PC-3 (cell line): Measurements from ENCODE around the gene PSMD5. TPM values are rescaled to one million over a fixed set of nuclear protein-coding genes. Genes with fewer than 3 reads are reported as not detected.

Experiments
- ATAC-seq: fragments of 200-7000 bp; cut with Tn5 transposase; 2 replicates; pipeline ENCODE4 v1.9.1; 2020; ENCODE audit warnings: mild to moderate bottlenecking, moderate library complexity
- BruUV-seq: library from RNA; stranded (reverse); fragments of 400-500 nt; replicated peaks from 2 replicates; lab custom pipeline; 2021; lab: Mats Ljungman, UMichigan
- CTCF ChIA-PET: fragments of 300-600 bp; sonication (Branson Sonifier 250); formaldehyde crosslinking; loops from one replicate; lab custom pipeline; 2022; ENCODE audit warnings: antibody characterized with exemption; lab: Charles Lee
- POLR2A ChIA-PET: fragments of 300-600 bp; sonication (Branson Sonifier 250); formaldehyde crosslinking; loops from one replicate; lab custom pipeline; 2022; ENCODE audit warnings: antibody characterized with exemption; ENCODE audit not compliant: unreplicated experiment; lab: Charles Lee
- DNase-seq: peaks from one replicate; pipeline ENCODE4 v3.0.0-alpha.2; 2015
- H2AFZ ChIP-seq: fragments of 300-600 bp; sonication (generic); 2 replicates; pipeline ENCODE4 v1.6.0; 2016; ENCODE audit warnings: antibody characterized with exemption, low read length
- H3F3A ChIP-seq: fragments of 300-600 bp; sonication (generic); one replicate; pipeline ENCODE4 v1.6.0; 2017; ENCODE audit warnings: antibody characterized with exemption, low read length, control low read depth, mild to moderate bottlenecking; ENCODE audit not compliant: unreplicated experiment
- H3K27ac ChIP-seq: fragments of 300-600 bp; sonication (generic); 2 replicates; pipeline ENCODE4 v1.5.1; 2016; ENCODE audit warnings: mild to moderate bottlenecking, low read length
- H3K27me3 ChIP-seq: fragments of 300-600 bp; sonication (generic); 2 replicates; pipeline ENCODE4 v1.6.1; 2016; ENCODE audit warnings: low read length, mixed read lengths
- H3K36me3 ChIP-seq: fragments of 300-600 bp; sonication (generic); 2 replicates; pipeline ENCODE4 v1.6.1; 2016; ENCODE audit warnings: low read depth, mixed run types, low read length, mixed read lengths
- H3K4me1 ChIP-seq: fragments of 300-600 bp; sonication (generic); 2 replicates; pipeline ENCODE4 v1.5.1; 2016; ENCODE audit warnings: low read length; ENCODE audit not compliant: insufficient read depth
- H3K4me2 ChIP-seq: fragments of 300-600 bp; sonication (generic); 2 replicates; pipeline ENCODE4 v1.6.0; 2016; ENCODE audit warnings: low read length
- H3K4me3 ChIP-seq: fragments of 300-600 bp; sonication (generic); 2 replicates; pipeline ENCODE4 v1.5.1; 2016; ENCODE audit warnings: mild to moderate bottlenecking, low read length, mixed read lengths
- H3K79me2 ChIP-seq: fragments of 300-600 bp; sonication (generic); 2 replicates; pipeline ENCODE4 v1.6.1; 2017; ENCODE audit warnings: low read length, mixed read lengths
- H3K9ac ChIP-seq: fragments of 300-600 bp; sonication (generic); 2 replicates; pipeline ENCODE4 v1.6.0; 2016; ENCODE audit warnings: mild to moderate bottlenecking, low read length
- H3K9me2 ChIP-seq: fragments of 300-600 bp; sonication (generic); replicated peaks from 2 replicates; pipeline ENCODE4 v1.6.1; 2016; ENCODE audit warnings: mixed run types, low read length, mixed read lengths
- H3K9me3 ChIP-seq: fragments of 300-600 bp; sonication (generic); 2 replicates; pipeline ENCODE4 v1.6.1; 2016; ENCODE audit warnings: low read length, mixed read lengths
- H4K20me1 ChIP-seq: fragments of 300-600 bp; sonication (generic); 2 replicates; pipeline ENCODE4 v1.6.1; 2016; ENCODE audit warnings: low read length, mixed read lengths
- CTCF ChIP-seq: fragments of 300-600 bp; sonication (generic); conservative IDR thresholded peaks from 2 replicates; pipeline ENCODE4 v1.5.1; 2017; ENCODE audit warnings: antibody characterized with exemption, low read depth, mild to moderate bottlenecking, low read length
- EZH2 ChIP-seq: fragments of 300-600 bp; sonication (generic); IDR thresholded peaks from one replicate; pipeline ENCODE4 v1.6.1; 2017; ENCODE audit warnings: antibody characterized with exemption, mild to moderate bottlenecking, low read length; ENCODE audit not compliant: unreplicated experiment
- EZH2phosphoT487 ChIP-seq: fragments of 300-600 bp; sonication (generic); IDR thresholded peaks from 2 replicates; pipeline ENCODE4 v1.6.1; 2018; ENCODE audit warnings: mild to moderate bottlenecking, antibody characterized with exemption, low read length, borderline replicate concordance
- intact Hi-C: fragments of 100-400 bp; cut with micrococcal nuclease; formaldehyde crosslinking; loops from 2 replicates; pipeline ENCODE4 v1.9.0; 2023
- total RNA-seq: library from RNA; depleted of rRNA; stranded (reverse); fragments of >200 nt; gene quantifications from 2 replicates; pipeline ENCODE4 v1.2.3, GENCODE V29; 2014

PSMD5 gene
- total RNA-seq, 1 experiment from 2014 or later, result 23.4 TPM

GRCh38 chr9:120856700-120857099 is 14.0 kb upstream of the PSMD5 start:
- no peak for DNase-seq
- no peak overlapping the region for H3K4me3 ChIP-seq
- ATAC-seq, result no peak
- H3K9ac ChIP-seq, result no peak overlapping the region
- H3K27ac ChIP-seq, result no peak overlapping the region
- BruUV-seq, result no TSS peak
- H3K27me3 ChIP-seq, result no peaks in the 10 kb centered on the region
- CTCF ChIA-PET, result no interaction called here
- H3K9me2 ChIP-seq, result no peaks in the 10 kb centered on the region
- H2AFZ ChIP-seq, result no peak overlapping the region
- no peak overlapping the region for H3K4me2 ChIP-seq
- no peaks in the 10 kb centered on the region for H3F3A ChIP-seq
- peaks cover 9% of the 10 kb centered on the region; the same call in 1 of the 2 replicates for H3K36me3 ChIP-seq
- no peaks in the 10 kb centered on the region for H3K4me1 ChIP-seq
- H4K20me1 ChIP-seq, result no peaks in the 10 kb centered on the region
- TF ChIP-seq CTCF (no peak), EZH2phosphoT487 (no peak), EZH2 (no peak)
- intact Hi-C loops, result no loop called here
- H3K9me3 ChIP-seq, result no peaks in the 10 kb centered on the region
- POLR2A ChIA-PET, result no interaction called here
- H3K79me2 ChIP-seq, result no peaks in the 10 kb centered on the region

- H3K4me1 ChIP-seq, result no peaks in the 10 kb centered on the region
- POLR2A ChIA-PET, result no interaction called here
- CTCF ChIA-PET, result no interaction called here
Measured at GRCh38 chr9:120855827-120856670, 13.3 kb upstream of the PSMD5 start.

More at GRCh38 chr9:120855827-120856670, 13.3 kb upstream of the PSMD5 start:
- intact Hi-C loops, result no loop called here
- TF ChIP-seq EZH2phosphoT487, result no peak
- no peak for TF ChIP-seq CTCF
- TF ChIP-seq EZH2, result no peak
- no TSS peak for BruUV-seq
- Histone ChIP-seq H3K9me3 (no peaks in the 10 kb centered on the region), H3K4me2 (no peak overlapping the region), H3K4me3 (no peak overlapping the region), H3K9ac (no peak overlapping the region), H3K36me3 (peaks cover 9% of the 10 kb centered on the region; the same call in 1 of the 2 replicates), H3K9me2 (no peaks in the 10 kb centered on the region), H4K20me1 (no peaks in the 10 kb centered on the region), H3K79me2 (no peaks in the 10 kb centered on the region), H3K27me3 (no peaks in the 10 kb centered on the region), H3K27ac (no peak overlapping the region), H2AFZ (no peak overlapping the region), H3F3A (no peaks in the 10 kb centered on the region)
- ATAC-seq, result no peak
- no peak for DNase-seq
